Measurements from ENCODE around the gene ZNF787. TPM values are rescaled to one million over a fixed set of nuclear protein-coding genes. Genes with fewer than 3 reads are reported as not detected.

ZNF787 gene
- total RNA-seq, 1 experiment from 2014 or later, result 54.6 TPM

- no peak for TF ChIP-seq CTCF (conservative IDR thresholded peaks at IDR 0.05)
- Mint-ChIP-seq H3K27ac (peak overlapping the region; percentile 80 to 90 (median 89); a peak in 6 of 7 replicates), H3K27me3 (ENCODE audit: low read depth) (peaks cover 13% of the 10 kb centered on the region), H3K4me1 (peaks cover 32 to 34% of the 10 kb centered on the region in 2 experiments), H3K36me3 (ENCODE audit: insufficient read depth in 1 of 3, low read depth in 3 of 3) (peaks cover 7 to 25% (median 14%) of the 10 kb centered on the region in 3 experiments; a peak in 6 of 7 replicates), H3K9me3 (no peaks in the 10 kb centered on the region), H3K4me3 (no peak overlapping the region)
- Histone ChIP-seq H3K27ac (ENCODE audit: insufficient read length, low read depth, low read length) (no peak overlapping the region), H4K20me1 (ENCODE audit: control insufficient read depth, insufficient read depth, insufficient read length) (no peaks in the 10 kb centered on the region), H2AK5ac (ENCODE audit: insufficient read length, low read length) (no peak overlapping the region), H3K9ac (ENCODE audit: extremely low read depth, insufficient read length, low read length) (no peak overlapping the region), H2BK120ac (ENCODE audit: low read depth, low read length, poor library complexity, severe bottlenecking) (no peak overlapping the region), H3K18ac (ENCODE audit: insufficient read length, low read depth, low read length) (no peak overlapping the region), H2BK20ac (ENCODE audit: low read depth, low read length, poor library complexity, severe bottlenecking) (no peak overlapping the region), H4K5ac (ENCODE audit: insufficient read length, low read depth, low read length) (no peak overlapping the region), H2BK15ac (ENCODE audit: low read depth, low read length) (no peak overlapping the region), H2BK5ac (ENCODE audit: insufficient read length, low read length) (no peak overlapping the region), H2AFZ (ENCODE audit: low read length) (no peak overlapping the region), H3T11ph (ENCODE audit: low read length) (no peak overlapping the region), H3K4ac (ENCODE audit: low read depth, low read length) (no peak overlapping the region), H3K79me2 (ENCODE audit: insufficient read depth, low read length) (no peaks in the 10 kb centered on the region), H4K8ac (replicated peaks; ENCODE audit: insufficient read length, low read depth, low read length) (no peak overlapping the region), H3K14ac (ENCODE audit: insufficient read depth, low read length) (no peak overlapping the region), H3K23ac (ENCODE audit: insufficient read length, low read depth, low read length) (no peak overlapping the region), H3K79me1 (ENCODE audit: insufficient read depth, low read depth, low read length, poor library complexity, severe bottlenecking) (no peaks in the 10 kb centered on the region), H4K91ac (ENCODE audit: insufficient read length, low read depth, low read length) (no peak overlapping the region), H3K23me2 (ENCODE audit: insufficient read length, low read depth, low read length, poor library complexity, severe bottlenecking) (peaks cover 4% of the 10 kb centered on the region), H3K4me2 (ENCODE audit: insufficient read depth, insufficient read length, low read length) (no peak overlapping the region), H3K4me1 (ENCODE audit: insufficient read depth, low read length) (no peaks in the 10 kb centered on the region), H3K9me3 (ENCODE audit: control insufficient read depth, low read depth, low read length) (no peaks in the 10 kb centered on the region), H3K27me3 (ENCODE audit: insufficient read depth, low read length) (no peaks in the 10 kb centered on the region), H2BK12ac (ENCODE audit: insufficient read length, low read depth, low read length) (no peak overlapping the region), H3K56ac (ENCODE audit: insufficient read length, low read depth, low read length) (no peak overlapping the region)
- no CpG with 5 or more reads among the region's 10 CpGs for WGBS (ENCODE audit: extremely low coverage, insufficient read length, low lambda C conversion rate)
- no peak for DNase-seq
Observed at GRCh38 chr19:56085571-56086275, 35.4 kb downstream of the ZNF787 start.
